Activated CD8-positive, alpha-beta memory T cell treated with anti-CD3 and anti-CD28 coated beads, Interleukin-2, amount 50 U/mL, for 4 hours (primary cell): ENCODE data around the gene MN1.

Experiments used
- DNase-seq: peaks from one replicate; pipeline ENCODE4 v3.0.0-alpha.2; 2020

Gene MN1

DNA sequence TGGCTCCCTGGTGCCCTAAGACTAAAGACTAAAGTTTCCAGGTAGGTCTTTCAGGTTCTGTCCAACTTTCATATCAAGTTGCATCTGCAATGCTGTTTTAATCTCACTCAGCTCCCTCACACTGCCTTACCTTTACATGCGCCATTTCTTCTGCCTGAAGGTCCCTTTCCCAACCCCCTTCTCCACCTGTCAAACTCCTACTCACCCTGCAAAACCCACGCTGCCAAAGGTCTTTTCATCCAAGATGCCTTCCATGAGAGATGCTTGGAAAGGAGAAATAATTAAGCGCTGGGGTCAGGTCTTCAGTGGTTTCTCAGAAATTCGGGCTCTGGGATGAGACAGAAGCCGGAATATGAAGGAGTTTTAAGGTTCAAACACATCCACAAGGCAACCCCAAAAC, 95.1 kb downstream of the MN1 start:
- no peak for DNase-seq

DNA sequence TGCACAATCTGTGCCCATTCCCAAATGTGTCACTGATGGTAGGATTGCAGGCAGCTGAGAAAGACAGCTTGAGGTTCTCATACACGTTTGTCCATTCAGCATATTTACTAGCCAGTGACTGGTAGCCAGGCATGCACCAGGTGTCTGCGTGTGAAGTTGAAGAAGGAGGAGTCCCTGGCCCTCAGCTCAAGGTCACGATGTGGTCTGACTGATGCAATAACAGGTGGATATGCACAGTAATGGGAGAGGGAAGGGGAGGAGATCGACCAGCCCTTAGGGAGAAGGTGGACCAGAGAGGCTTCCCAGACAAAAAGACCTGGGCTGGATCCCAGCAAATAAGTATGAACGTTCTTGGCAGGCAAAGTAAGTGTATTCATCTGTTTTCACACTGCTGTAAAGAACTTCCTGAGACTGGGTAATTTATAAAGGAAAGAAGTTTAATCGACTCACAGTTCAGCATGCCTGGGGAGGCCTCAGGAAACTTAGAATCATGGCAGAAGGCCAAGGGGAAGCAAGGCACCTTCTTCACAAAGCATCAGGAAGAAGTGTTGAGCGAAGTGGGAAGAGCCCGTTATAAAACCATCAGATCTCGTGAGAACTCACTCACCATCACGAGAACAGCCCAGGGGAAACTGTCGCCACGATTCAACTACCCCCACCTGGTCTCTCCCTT, 96.0 kb downstream of the MN1 start:
- no peak for DNase-seq

DNA sequence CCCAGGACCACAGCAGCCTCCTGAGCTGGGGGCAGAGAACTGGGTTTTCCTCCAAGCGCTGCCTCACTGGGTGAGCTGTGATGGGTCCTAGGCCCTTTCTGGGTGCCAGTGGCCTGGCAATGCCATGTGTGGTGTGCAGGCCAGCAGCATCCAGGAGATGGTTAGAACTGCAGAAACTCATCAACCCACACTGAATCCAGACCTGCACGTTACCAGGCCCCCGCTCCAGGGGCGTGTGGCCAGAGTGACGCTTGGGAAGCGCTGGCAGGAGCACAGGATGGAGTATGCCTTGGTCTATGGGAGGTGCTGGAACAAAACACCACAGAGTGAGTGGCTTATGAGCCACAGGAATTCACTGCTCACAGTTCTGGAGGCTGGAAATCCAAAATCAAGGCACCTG, 97.0 kb downstream of the MN1 start:
- DNase-seq, result no peak

DNA sequence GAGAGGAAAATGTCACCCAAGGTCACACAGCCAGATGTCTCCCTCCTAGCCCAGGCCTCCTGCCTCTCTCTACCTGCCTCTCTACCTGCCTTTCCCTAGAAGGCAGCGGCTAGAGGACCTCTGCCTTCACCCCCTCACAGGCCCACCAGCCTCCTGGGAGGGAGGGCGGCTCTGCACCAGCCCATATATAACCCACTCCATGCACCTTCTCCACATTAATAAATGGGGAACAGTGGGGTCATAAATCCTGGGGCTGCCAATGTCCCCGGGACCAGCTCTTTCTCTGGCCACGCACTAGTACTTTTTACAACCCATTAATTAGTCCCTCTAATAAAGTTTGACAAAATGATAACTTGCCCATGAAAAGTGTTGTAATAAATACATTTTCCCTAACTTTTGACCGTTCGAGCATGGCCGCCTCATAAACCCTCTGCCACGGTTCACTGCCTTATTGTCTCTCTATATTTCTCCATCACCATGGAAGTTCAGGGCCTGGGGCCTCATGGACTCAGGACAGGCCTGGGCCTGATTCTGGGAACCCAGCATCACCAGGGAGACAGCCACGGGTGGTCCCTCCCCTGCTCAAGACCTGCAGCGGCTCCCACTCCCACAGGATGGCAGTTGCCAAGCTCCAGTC, 102.1 kb downstream of the MN1 start:
- no peak for DNase-seq

DNA sequence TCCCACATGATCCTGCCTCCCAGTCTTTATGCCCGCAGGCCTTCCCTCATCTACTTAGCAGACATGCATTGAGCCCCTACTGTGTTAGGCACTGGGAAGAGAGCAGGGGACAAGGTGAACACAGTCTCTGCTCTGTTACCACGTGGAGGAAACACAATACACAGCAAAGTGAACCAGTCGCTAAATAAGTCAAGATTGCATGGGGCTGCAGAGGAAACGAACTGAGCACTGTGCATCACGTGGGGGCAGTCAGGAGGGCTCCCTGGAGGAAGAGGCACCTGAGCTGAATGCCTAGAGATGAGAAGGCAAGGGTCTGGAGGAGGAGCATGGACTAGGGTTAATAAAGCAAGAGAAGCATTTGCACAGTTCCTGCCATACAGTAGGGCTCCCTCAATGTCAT, 102.7 kb downstream of the MN1 start:
- DNase-seq, result no peak
